GM13976 (cell line): ENCODE data around the gene TNS1.

Source experiments
- DNase-seq: peaks from one replicate; pipeline ENCODE4 v3.0.0; 2012; ENCODE audit warnings: low spot score
- CTCF ChIP-seq: IDR thresholded peaks from 2 replicates; pipeline ENCODE4 v1.5.1; 2012; ENCODE audit warnings: borderline replicate concordance, mild to moderate bottlenecking; ENCODE audit not compliant: insufficient read depth; ENCODE audit errors: extremely low read depth, missing control alignments, control extremely low read depth
- in situ Hi-C: fragments of 300-500 bp; cut with MboI; formaldehyde crosslinking; loops from one replicate; pipeline ENCODE4 v1.12.0; 2022; ENCODE audit warnings: low sequenced_read_pairs, mixed read lengths, inconsistent platforms; ENCODE audit not compliant: unreplicated experiment

Gene TNS1

GRCh38 chr2:217854684-217855420, 147.9 kb downstream of the TNS1 start:
- TF ChIP-seq CTCF = no peak
- in situ Hi-C loops = no loop called here
- DNase-seq = no peak

GRCh38 chr2:217853961-217854360, 148.8 kb downstream of the TNS1 start:
- in situ Hi-C loops = no loop called here
- DNase-seq = no peak
- no peak for TF ChIP-seq CTCF

- in situ Hi-C loops = no loop called here
- DNase-seq = no peak
- TF ChIP-seq CTCF = no peak
Measured at GRCh38 chr2:217853301-217853881, 149.4 kb downstream of the TNS1 start.

GRCh38 chr2:217852555-217853211, 150.1 kb downstream of the TNS1 start:
- no peak for DNase-seq
- in situ Hi-C loops = no loop called here

GRCh38 chr2:217851191-217852020, 151.4 kb downstream of the TNS1 start:
- DNase-seq = no peak
- no peak for TF ChIP-seq CTCF
- in situ Hi-C loops = no loop called here

More at GRCh38 chr2:217852555-217853211, 150.1 kb downstream of the TNS1 start:
- TF ChIP-seq CTCF = no peak
